Natural killer cell (primary cell): ENCODE results near the gene MAP3K20. TPM values are rescaled to one million over a fixed set of nuclear protein-coding genes. Genes with fewer than 3 reads are reported as not detected.

Experiments used
- ATAC-seq, 3 donors: fragments of 150-1000 bp in 2 of 3; fragments of 200-7000 bp in 1 of 3; cut with Tn5 transposase; 1 replicate in 1 of 3; 2 replicates in 2 of 3; pipeline ENCODE4 v1.10.0; 2021; ENCODE audit warnings: mild to moderate bottlenecking in 2 of 3, moderate library complexity in 2 of 3
- DNase-seq, 2 donors: peaks; one replicate each; pipeline versions ENCODE4 v3.0.0 to v3.0.0-alpha.2; 2013 to 2021; ENCODE audit warnings: mixed read lengths in 1 of 2
- H3K27ac ChIP-seq: one replicate; pipeline ENCODE4 v1.5.1; 2013; ENCODE audit warnings: mild to moderate bottlenecking, low read length
- H3K27me3 ChIP-seq: one replicate; pipeline ENCODE4 v1.6.1; 2013; ENCODE audit warnings: low read length; ENCODE audit not compliant: control insufficient read depth, insufficient read depth
- H3K36me3 ChIP-seq: one replicate; pipeline ENCODE4 v1.6.1; 2013; ENCODE audit warnings: low read length; ENCODE audit not compliant: control insufficient read depth, insufficient read depth
- H3K4me1 ChIP-seq: one replicate; pipeline ENCODE4 v1.6.1; 2013; ENCODE audit warnings: low read length; ENCODE audit not compliant: control insufficient read depth, insufficient read depth
- H3K4me3 ChIP-seq: one replicate; pipeline ENCODE4 v1.5.1; 2013; ENCODE audit warnings: low read length
- H3K9me3 ChIP-seq: one replicate; pipeline ENCODE4 v1.6.1; 2013; ENCODE audit warnings: low read length; ENCODE audit not compliant: control insufficient read depth, insufficient read depth
- H3K27ac Mint-ChIP-seq, 2 donors: one replicate each; pipeline ENCODE4 v1.8.0; 2022; ENCODE audit warnings: mild to moderate bottlenecking in 2 of 2, mixed read lengths in 2 of 2, moderate library complexity in 1 of 2
- H3K27me3 Mint-ChIP-seq, 2 donors: one replicate each; pipeline ENCODE4 v1.8.0; 2022; ENCODE audit warnings: low read depth in 2 of 2, mixed read lengths in 2 of 2
- H3K36me3 Mint-ChIP-seq: one replicate; pipeline ENCODE4 v1.8.0; 2022; ENCODE audit warnings: mixed read lengths
- H3K4me1 Mint-ChIP-seq, 2 donors: one replicate each; pipeline ENCODE4 v1.8.0; 2022; ENCODE audit warnings: mixed read lengths in 2 of 2
- H3K4me3 Mint-ChIP-seq: one replicate; pipeline ENCODE4 v1.8.0; 2022; ENCODE audit warnings: mild to moderate bottlenecking, moderate library complexity, mixed read lengths
- H3K9me3 Mint-ChIP-seq, 2 donors: one replicate each; pipeline ENCODE4 v1.8.0; 2022; ENCODE audit warnings: mixed read lengths in 2 of 2
- WGBS: methylation state at CpG from one replicate; pipeline ENCODE4 v1.1.7; 2013; ENCODE audit warnings: missing lambda C conversion rate; ENCODE audit not compliant: insufficient coverage; 5-methylcytosine and 5-hydroxymethylcytosine counted together
- intact Hi-C: fragments of 100-400 bp; cut with micrococcal nuclease; formaldehyde crosslinking; loops from one replicate; pipeline ENCODE4 v1.14.2; 2022
- total RNA-seq, 4 donors: library from RNA; stranded (reverse); fragments of 120-200 nt in 1 of 4; gene quantifications; one replicate each; pipeline versions ENCODE4 v1.2.3 to v1.2.4, GENCODE V29; 2013 to 2022
- TF ChIP-seq, protein P1 (sequence below): fragments of 200-600 bp; IDR thresholded peaks from one replicate; pipeline ENCODE4 v1.8.0; 2022; ENCODE audit warnings: antibody characterized with exemption

The MAP3K20 gene
- total RNA-seq, 3 donors from 2014 or later (not counting 1 experiment from before 2014, with no cell fraction given), result 1.6 to 3.0 (median 2.5) TPM

DNA sequence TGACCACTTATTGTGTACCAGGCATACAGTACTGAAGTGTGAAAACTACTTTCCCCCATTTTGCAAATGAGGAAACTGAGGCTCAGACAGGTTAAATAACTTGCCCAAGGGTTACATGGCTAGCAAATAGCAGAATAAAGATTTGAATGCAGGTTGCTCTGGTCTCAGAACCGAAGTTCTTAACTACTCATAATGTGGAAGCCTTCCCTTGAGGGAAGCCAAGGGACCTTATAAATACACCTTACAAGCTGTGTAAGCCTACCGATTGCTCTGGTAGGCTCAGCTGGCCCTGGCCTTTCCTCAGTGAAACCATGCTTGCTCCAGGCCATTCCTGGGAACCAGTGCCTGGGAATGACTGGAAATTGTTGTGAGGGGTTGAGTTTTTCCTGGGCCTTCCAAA, 164.4 kb downstream of the MAP3K20 start:
- Mint-ChIP-seq H3K36me3 (no peaks in the 10 kb centered on the region), H3K4me1 (no peaks in the 10 kb centered on the region), H3K9me3 (no peaks in the 10 kb centered on the region), H3K4me3 (no peak overlapping the region), H3K27ac (no peak overlapping the region), H3K27me3 (no peaks in the 10 kb centered on the region)
- WGBS, result 62% methylated on average over 2 of the region's 2 CpGs
- Histone ChIP-seq H3K4me1 (no peaks in the 10 kb centered on the region), H3K27me3 (no peaks in the 10 kb centered on the region), H3K36me3 (no peaks in the 10 kb centered on the region), H3K9me3 (no peaks in the 10 kb centered on the region), H3K27ac (no peak overlapping the region), H3K4me3 (no peak overlapping the region)
- intact Hi-C loops, result no loop called here
- TF ChIP-seq, protein P1, sequence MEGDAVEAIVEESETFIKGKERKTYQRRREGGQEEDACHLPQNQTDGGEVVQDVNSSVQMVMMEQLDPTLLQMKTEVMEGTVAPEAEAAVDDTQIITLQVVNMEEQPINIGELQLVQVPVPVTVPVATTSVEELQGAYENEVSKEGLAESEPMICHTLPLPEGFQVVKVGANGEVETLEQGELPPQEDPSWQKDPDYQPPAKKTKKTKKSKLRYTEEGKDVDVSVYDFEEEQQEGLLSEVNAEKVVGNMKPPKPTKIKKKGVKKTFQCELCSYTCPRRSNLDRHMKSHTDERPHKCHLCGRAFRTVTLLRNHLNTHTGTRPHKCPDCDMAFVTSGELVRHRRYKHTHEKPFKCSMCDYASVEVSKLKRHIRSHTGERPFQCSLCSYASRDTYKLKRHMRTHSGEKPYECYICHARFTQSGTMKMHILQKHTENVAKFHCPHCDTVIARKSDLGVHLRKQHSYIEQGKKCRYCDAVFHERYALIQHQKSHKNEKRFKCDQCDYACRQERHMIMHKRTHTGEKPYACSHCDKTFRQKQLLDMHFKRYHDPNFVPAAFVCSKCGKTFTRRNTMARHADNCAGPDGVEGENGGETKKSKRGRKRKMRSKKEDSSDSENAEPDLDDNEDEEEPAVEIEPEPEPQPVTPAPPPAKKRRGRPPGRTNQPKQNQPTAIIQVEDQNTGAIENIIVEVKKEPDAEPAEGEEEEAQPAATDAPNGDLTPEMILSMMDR, result no peak
- ATAC-seq (no peak), DNase-seq (no peak)

DNA sequence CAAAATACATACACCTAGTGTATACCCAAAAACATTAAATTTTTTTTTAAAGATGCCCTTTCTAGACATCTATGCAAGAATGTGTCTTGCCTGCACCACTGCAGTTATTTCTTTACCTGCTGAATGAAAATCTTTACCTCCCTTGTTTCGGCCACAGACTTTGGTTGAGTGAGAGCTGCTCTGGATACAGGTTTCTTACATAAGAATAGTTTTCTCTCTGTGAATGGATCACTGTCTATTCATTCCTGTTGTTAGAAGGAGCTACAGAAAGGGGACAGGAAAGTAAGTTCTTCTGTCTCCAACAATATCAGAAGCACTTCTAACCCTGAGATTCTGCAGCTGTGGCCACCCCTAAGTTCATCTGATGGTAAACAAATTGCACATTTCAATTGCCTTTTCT, 166.0 kb downstream of the MAP3K20 start:
- Histone ChIP-seq H3K4me3 (no peak overlapping the region), H3K4me1 (no peaks in the 10 kb centered on the region), H3K9me3 (no peaks in the 10 kb centered on the region), H3K36me3 (no peaks in the 10 kb centered on the region), H3K27ac (no peak overlapping the region), H3K27me3 (no peaks in the 10 kb centered on the region)
- Mint-ChIP-seq H3K9me3 (no peaks in the 10 kb centered on the region), H3K4me3 (no peak overlapping the region), H3K4me1 (no peaks in the 10 kb centered on the region), H3K27ac (no peak overlapping the region), H3K27me3 (no peaks in the 10 kb centered on the region), H3K36me3 (no peaks in the 10 kb centered on the region)
- DNase-seq (no peak), ATAC-seq (no peak)
- 100% methylated on average over 1 of the region's 1 CpG for WGBS
- intact Hi-C loops, result no loop called here
- TF ChIP-seq, protein P1, result no peak

DNA sequence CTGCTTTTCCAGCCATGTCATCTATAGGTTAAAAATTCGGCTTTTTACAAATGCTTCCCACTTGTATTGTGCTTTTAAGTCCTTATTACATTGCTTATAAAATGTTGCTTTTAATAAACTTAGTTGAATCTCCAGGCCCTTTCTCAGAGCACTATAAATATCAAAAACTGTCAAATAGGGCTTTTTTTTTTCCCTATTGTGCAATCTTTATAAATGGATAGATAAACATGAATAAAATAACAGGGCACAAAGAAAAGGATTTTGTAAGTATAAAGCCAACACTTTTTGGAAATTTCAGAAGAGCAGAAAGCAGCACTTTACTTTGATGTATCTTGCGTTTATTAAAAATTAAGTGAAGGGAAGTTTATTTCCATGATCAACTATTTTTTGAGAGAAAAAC, 171.5 kb downstream of the MAP3K20 start:
- Mint-ChIP-seq H3K4me1 (no peaks in the 10 kb centered on the region), H3K27ac (no peak overlapping the region), H3K4me3 (no peak overlapping the region), H3K9me3 (no peaks in the 10 kb centered on the region), H3K36me3 (no peaks in the 10 kb centered on the region), H3K27me3 (no peaks in the 10 kb centered on the region)
- ATAC-seq (no peak), DNase-seq (no peak)
- no CpG with 5 or more reads among the region's 2 CpGs for WGBS
- TF ChIP-seq, protein P1, result no peak
- Histone ChIP-seq H3K27ac (no peak overlapping the region), H3K36me3 (no peaks in the 10 kb centered on the region), H3K27me3 (no peaks in the 10 kb centered on the region), H3K4me3 (no peak overlapping the region), H3K4me1 (no peaks in the 10 kb centered on the region), H3K9me3 (no peaks in the 10 kb centered on the region)
- intact Hi-C loops, result no loop called here

DNA sequence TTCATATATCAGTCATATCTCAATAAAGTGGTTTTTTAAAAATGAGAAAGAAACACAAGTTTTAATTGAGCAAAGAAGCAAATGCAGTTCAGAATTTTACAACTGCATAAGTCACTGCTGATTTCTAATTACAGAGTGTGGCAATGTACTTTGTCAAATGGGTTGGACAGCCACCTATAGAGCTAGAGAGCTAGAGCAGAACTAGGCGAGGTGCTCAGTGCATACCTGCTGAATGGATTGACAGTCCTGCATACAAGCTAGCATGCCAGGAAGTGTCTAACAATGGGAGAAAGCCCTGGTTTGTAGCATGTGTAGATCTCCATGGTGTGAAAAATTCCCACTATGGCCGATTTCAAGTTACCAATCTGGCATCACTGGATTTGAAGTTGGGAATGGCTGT, 172.7 kb downstream of the MAP3K20 start:
- Histone ChIP-seq H3K27me3 (no peaks in the 10 kb centered on the region), H3K36me3 (no peaks in the 10 kb centered on the region), H3K27ac (no peak overlapping the region), H3K4me1 (no peaks in the 10 kb centered on the region), H3K9me3 (no peaks in the 10 kb centered on the region), H3K4me3 (no peak overlapping the region)
- Mint-ChIP-seq H3K36me3 (no peaks in the 10 kb centered on the region), H3K27ac (no peak overlapping the region), H3K4me3 (no peak overlapping the region), H3K4me1 (no peaks in the 10 kb centered on the region), H3K27me3 (no peaks in the 10 kb centered on the region), H3K9me3 (no peaks in the 10 kb centered on the region)
- ATAC-seq (no peak), DNase-seq (no peak)
- WGBS, result 92% methylated on average over 2 of the region's 2 CpGs
- TF ChIP-seq, protein P1, result no peak
- intact Hi-C loops, result no loop called here
